IgD-negative memory B cell (primary cell): ENCODE measurements around the gene EVA1C. TPM values are rescaled to one million over a fixed set of nuclear protein-coding genes. Genes with fewer than 3 reads are reported as not detected.
"Not testable (repeated sequence)": the region's sequence is repeated elsewhere in the genome, so short reads cannot be mapped to it uniquely, and the experiment has no call there.

Experiments used
- H3K27ac Mint-ChIP-seq, 3 donors: one replicate each; pipeline ENCODE4 v1.8.0; 2020 to 2022; ENCODE audit warnings: mild to moderate bottlenecking in 3 of 3, mixed read lengths in 3 of 3, moderate library complexity in 1 of 3
- H3K27me3 Mint-ChIP-seq: one replicate; pipeline ENCODE4 v1.8.0; 2021; ENCODE audit warnings: mixed read lengths
- H3K36me3 Mint-ChIP-seq: one replicate; pipeline ENCODE4 v1.8.0; 2020; ENCODE audit warnings: mild to moderate bottlenecking, mixed read lengths
- H3K4me1 Mint-ChIP-seq, 3 donors: one replicate each; pipeline ENCODE4 v1.8.0; 2020 to 2022; ENCODE audit warnings: mixed read lengths in 3 of 3, mild to moderate bottlenecking in 1 of 3
- H3K4me3 Mint-ChIP-seq, 4 donors: one replicate each; pipeline ENCODE4 v1.8.0; 2020 to 2022; ENCODE audit warnings: mild to moderate bottlenecking in 4 of 4, mixed read lengths in 4 of 4, moderate library complexity in 3 of 4
- H3K9me3 Mint-ChIP-seq, 3 donors: one replicate each; pipeline ENCODE4 v1.8.0; 2020 to 2021; ENCODE audit warnings: mixed read lengths in 3 of 3, mild to moderate bottlenecking in 1 of 3
- polyA plus RNA-seq: library from polyadenylated mRNA; unstranded; fragments of 300-500 nt; fragmentation: Illumina TruSeq; gene quantifications from one replicate; pipeline ENCODE4 v1.2.3, GENCODE V29; 2021

EVA1C gene
- polyA plus RNA-seq, 1 donor from 2014 or later, result 3.2 TPM

GRCh38 chr21:32476661-32477423 is 64.3 kb downstream of the EVA1C start:
- H3K4me1 Mint-ChIP-seq, result no peaks in the 10 kb centered on the region
- H3K4me3 Mint-ChIP-seq, result no peak overlapping the region
- H3K36me3 Mint-ChIP-seq, result no peaks in the 10 kb centered on the region
- no peak overlapping the region for H3K27ac Mint-ChIP-seq
- H3K9me3 Mint-ChIP-seq, result no peaks in the 10 kb centered on the region
- H3K27me3 Mint-ChIP-seq, result peaks cover 1% of the 10 kb centered on the region

DNA sequence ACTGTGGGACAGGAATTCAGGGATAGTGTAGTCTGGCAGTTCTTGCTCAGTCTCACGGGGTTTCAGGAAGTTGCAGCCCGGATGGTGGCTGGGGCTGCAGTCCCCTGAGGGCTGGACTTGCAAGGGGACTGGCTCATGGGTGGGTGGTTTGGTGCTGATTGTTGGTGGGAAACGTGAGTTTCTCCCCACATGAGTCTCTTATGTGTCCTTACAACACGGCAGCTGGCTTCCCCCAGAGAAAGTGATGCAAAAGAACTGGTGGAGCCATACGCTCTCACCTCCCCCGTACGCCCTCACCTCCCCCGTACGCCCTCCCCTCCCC is 64.9 kb downstream of the EVA1C start:
- no peak overlapping the region for H3K4me3 Mint-ChIP-seq
- peaks cover 1% of the 10 kb centered on the region for H3K27me3 Mint-ChIP-seq
- H3K9me3 Mint-ChIP-seq, result no peaks in the 10 kb centered on the region
- H3K36me3 Mint-ChIP-seq, result no peaks in the 10 kb centered on the region
- H3K4me1 Mint-ChIP-seq, result no peaks in the 10 kb centered on the region
- H3K27ac Mint-ChIP-seq, result no peak overlapping the region

- H3K27me3 Mint-ChIP-seq, result peaks cover 7% of the 10 kb centered on the region
- no peak overlapping the region for H3K4me3 Mint-ChIP-seq
- no peaks in the 10 kb centered on the region for H3K36me3 Mint-ChIP-seq
- H3K9me3 Mint-ChIP-seq, result peaks cover 0 to 5% (median 0%) of the 10 kb centered on the region in 3 donors
- H3K4me1 Mint-ChIP-seq, result no peaks in the 10 kb centered on the region
- no peak overlapping the region for H3K27ac Mint-ChIP-seq
These were observed 69.4 kb downstream of the EVA1C start for GRCh38 chr21:32481875-32482408.

- H3K9me3 Mint-ChIP-seq, result peaks cover 0 to 5% (median 0%) of the 10 kb centered on the region in 3 donors
- no peaks in the 10 kb centered on the region for H3K4me1 Mint-ChIP-seq
- no peaks in the 10 kb centered on the region for H3K36me3 Mint-ChIP-seq
- H3K27ac Mint-ChIP-seq, result no peak overlapping the region
- H3K27me3 Mint-ChIP-seq, result peaks cover 7% of the 10 kb centered on the region
- no peak overlapping the region for H3K4me3 Mint-ChIP-seq
These were observed 70.2 kb downstream of the EVA1C start for GRCh38 chr21:32482565-32483292.

DNA sequence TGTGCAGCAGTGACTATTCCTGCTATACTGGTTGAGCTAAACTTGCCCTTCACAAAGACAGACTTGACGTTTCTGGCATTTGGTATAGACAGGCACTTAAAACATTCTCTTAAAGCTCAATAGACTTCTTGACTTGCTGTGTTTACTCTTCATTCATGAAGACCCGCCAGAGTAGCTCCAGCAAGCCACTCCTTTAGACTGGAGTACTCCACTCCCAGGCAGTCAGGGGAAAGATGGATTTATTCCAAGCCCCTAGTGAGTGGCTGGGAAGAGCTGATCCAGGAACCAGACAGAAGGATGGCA is 70.7 kb downstream of the EVA1C start:
- no peak overlapping the region for H3K27ac Mint-ChIP-seq
- peaks cover 0 to 5% (median 0%) of the 10 kb centered on the region in 3 donors for H3K9me3 Mint-ChIP-seq
- H3K4me3 Mint-ChIP-seq, result no peak overlapping the region
- H3K4me1 Mint-ChIP-seq, result no peaks in the 10 kb centered on the region
- no peaks in the 10 kb centered on the region for H3K36me3 Mint-ChIP-seq
- peaks cover 7% of the 10 kb centered on the region for H3K27me3 Mint-ChIP-seq

GRCh38 chr21:32484706-32485380 is 72.3 kb downstream of the EVA1C start:
- Mint-ChIP-seq H3K27me3 (peaks cover 7% of the 10 kb centered on the region), H3K4me3 (peak overlapping the region in 1 of 4 donors; percentile 23), H3K9me3 (peaks cover 0 to 8% (median 7%) of the 10 kb centered on the region in 3 donors), H3K36me3 (no peaks in the 10 kb centered on the region), H3K4me1 (no peaks in the 10 kb centered on the region), H3K27ac (no peak overlapping the region)

- H3K36me3 Mint-ChIP-seq, result peaks cover 2% of the 10 kb centered on the region
- no peaks in the 10 kb centered on the region for H3K4me1 Mint-ChIP-seq
- H3K27ac Mint-ChIP-seq, result no peak overlapping the region
- peaks cover 0 to 7% (median 5%) of the 10 kb centered on the region in 3 donors for H3K9me3 Mint-ChIP-seq
- no peaks in the 10 kb centered on the region for H3K27me3 Mint-ChIP-seq
- no peak overlapping the region for H3K4me3 Mint-ChIP-seq
These were observed 79.9 kb downstream of the EVA1C start for GRCh38 chr21:32492376-32492775.

- Mint-ChIP-seq H3K27me3 (no peaks in the 10 kb centered on the region), H3K4me3 (no peak overlapping the region), H3K36me3 (peaks cover 2% of the 10 kb centered on the region), H3K4me1 (no peaks in the 10 kb centered on the region), H3K9me3 (peaks cover 0 to 2% (median 0%) of the 10 kb centered on the region in 3 donors), H3K27ac (no peak overlapping the region)
These were observed 82.6 kb downstream of the EVA1C start for GRCh38 chr21:32494934-32495709.

- Mint-ChIP-seq H3K9me3 (peaks cover 0 to 2% (median 0%) of the 10 kb centered on the region in 3 donors), H3K36me3 (no peaks in the 10 kb centered on the region), H3K27ac (no peak overlapping the region), H3K4me3 (no peak overlapping the region), H3K4me1 (no peaks in the 10 kb centered on the region), H3K27me3 (peaks cover 1% of the 10 kb centered on the region)
These were observed 84.1 kb downstream of the EVA1C start for GRCh38 chr21:32496568-32496967.

DNA sequence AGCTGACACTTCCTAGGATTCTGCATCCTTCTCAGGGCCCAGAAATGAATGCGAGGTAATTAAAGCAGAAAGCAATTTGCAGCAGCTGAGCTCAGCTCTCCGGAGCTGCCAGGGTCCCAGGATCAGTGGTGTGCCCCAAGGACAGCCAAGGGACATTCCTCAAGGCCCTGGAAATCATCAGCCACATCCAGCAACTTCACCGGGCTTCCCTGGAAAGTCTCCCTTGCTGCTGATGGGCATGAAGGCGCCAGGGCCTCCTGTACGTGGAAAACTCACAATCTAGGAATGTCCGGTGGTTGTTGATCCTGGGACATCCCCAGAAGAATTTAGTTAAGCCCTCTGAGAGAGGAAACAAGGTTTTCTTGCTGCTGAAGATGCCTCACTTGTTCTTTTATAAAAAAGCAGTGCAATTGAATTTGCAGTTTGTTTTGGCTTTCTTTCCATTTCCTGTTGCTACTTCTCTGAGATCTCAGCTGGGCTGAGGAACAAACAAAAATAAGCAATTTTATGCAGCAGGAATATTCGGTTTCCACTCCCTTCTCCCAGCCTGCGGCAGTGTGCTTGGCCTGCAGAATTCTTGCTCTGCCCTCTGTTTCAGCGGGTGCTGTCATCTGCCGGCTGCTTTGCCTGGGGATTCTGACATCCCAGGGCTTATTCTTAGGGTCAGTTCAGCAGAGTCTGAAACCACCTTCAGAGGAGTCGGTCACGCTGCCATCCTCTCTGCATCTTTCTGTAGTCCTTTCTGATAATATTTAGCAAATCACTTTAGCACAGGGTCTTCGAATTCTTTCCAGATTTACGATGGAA is 86.9 kb downstream of the EVA1C start:
- H3K4me3 Mint-ChIP-seq, result no peak overlapping the region
- H3K4me1 Mint-ChIP-seq, result peaks cover 0 to 2% (median 0%) of the 10 kb centered on the region in 3 donors
- H3K27ac Mint-ChIP-seq, result no peak overlapping the region
- H3K27me3 Mint-ChIP-seq, result peaks cover 1% of the 10 kb centered on the region
- peaks cover 0 to 2% (median 0%) of the 10 kb centered on the region in 3 donors for H3K9me3 Mint-ChIP-seq
- peaks cover 5% of the 10 kb centered on the region for H3K36me3 Mint-ChIP-seq

DNA sequence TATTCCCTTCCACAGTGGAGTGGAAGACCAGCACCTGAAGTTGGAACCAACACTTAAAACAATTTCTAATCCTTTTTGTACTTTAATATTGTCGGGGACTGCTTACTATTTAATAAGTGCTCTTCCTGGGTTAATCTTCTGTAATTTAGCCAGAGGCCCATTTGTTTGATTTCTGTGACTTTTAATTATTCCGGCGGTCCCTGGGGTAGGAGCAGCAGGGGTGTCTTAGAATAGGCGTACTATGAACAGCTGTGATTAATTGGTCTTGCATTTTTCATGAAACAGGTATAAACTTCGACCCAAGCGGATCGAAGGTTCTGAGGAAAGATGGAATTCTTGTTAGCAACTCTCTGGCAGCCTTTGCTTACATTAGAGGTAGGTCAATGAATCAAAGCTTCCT is 91.1 kb downstream of the EVA1C start:
- not testable (repeated sequence) for H3K4me1 Mint-ChIP-seq, H3K27me3 Mint-ChIP-seq, H3K36me3 Mint-ChIP-seq, H3K4me3 Mint-ChIP-seq, H3K9me3 Mint-ChIP-seq, H3K27ac Mint-ChIP-seq

DNA sequence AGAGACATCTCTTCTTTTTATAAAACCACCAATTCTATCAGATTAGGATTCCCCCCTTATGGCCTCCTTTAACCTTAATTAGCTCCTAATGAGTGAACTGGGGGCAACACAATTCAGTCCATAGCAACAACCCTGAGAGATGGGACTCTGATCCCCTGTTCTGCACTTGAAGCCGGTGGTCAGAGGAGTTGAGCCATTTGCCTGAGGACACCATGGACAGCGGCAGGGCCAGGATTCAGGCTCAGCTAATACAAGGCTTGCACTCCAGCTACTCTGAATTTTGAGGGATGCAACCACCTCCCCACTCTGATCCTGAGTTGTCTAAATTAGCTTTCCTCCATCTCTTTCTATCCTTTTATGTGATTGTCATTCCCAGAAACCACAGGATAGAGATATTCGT is 93.3 kb downstream of the EVA1C start:
- not testable (repeated sequence) for H3K27me3 Mint-ChIP-seq, H3K36me3 Mint-ChIP-seq, H3K9me3 Mint-ChIP-seq, H3K27ac Mint-ChIP-seq, H3K4me3 Mint-ChIP-seq, H3K4me1 Mint-ChIP-seq

DNA sequence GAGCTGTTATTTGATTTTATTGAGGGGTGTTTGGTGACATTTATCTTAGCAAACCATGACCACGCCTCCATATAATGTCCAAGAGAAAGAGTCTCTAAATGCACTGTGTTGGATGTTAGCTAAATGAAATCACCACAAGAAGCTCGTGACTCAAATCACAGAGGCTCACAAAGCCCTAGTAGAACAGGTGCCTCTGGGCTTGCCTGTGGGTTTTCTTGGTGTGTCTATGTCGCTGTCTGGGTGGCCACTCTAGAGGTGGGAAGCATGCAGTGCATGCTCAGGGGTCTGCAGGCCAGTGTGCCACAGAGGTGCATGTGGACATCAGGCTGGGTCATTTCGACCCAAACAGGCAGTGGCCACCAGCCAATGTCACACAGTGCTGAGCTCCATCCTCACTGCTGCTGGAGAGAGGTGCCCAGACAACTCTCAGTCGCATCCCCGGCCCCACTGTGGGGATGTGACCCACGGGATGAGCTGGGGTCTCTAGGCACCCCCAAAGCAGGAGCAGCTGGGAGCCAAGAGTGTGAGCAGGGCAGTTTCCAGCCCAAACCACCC is 94.0 kb downstream of the EVA1C start:
- H3K4me3 Mint-ChIP-seq, H3K9me3 Mint-ChIP-seq, H3K27ac Mint-ChIP-seq, H3K36me3 Mint-ChIP-seq, H3K27me3 Mint-ChIP-seq, H3K4me1 Mint-ChIP-seq: not testable (repeated sequence)

GRCh38 chr21:32507342-32507919 is 94.9 kb downstream of the EVA1C start:
- H3K36me3 Mint-ChIP-seq, result peaks cover 2% of the 10 kb centered on the region
- H3K4me3 Mint-ChIP-seq, result no peak overlapping the region
- peaks cover 0 to 2% (median 0%) of the 10 kb centered on the region in 3 donors for H3K9me3 Mint-ChIP-seq
- no peaks in the 10 kb centered on the region for H3K4me1 Mint-ChIP-seq
- peak overlapping the region in 1 of 3 donors; percentile 51 for H3K27ac Mint-ChIP-seq
- no peaks in the 10 kb centered on the region for H3K27me3 Mint-ChIP-seq
